Measurements from ENCODE around the gene TMEM121.
"Not testable (repeated sequence)": the region's sequence is repeated elsewhere in the genome, so short reads cannot be mapped to it uniquely, and the experiment has no call there.

- TF ChIP-seq POLR2AphosphoS5, CTCF (IDR thresholded peaks at IDR 0.05): not testable (repeated sequence)
These were observed 31.3 kb downstream of the TMEM121 start for GRCh38 chr14:105557671-105558070.
